ENCODE measurements around the gene MRPL10.

MRPL10 gene

DNA sequence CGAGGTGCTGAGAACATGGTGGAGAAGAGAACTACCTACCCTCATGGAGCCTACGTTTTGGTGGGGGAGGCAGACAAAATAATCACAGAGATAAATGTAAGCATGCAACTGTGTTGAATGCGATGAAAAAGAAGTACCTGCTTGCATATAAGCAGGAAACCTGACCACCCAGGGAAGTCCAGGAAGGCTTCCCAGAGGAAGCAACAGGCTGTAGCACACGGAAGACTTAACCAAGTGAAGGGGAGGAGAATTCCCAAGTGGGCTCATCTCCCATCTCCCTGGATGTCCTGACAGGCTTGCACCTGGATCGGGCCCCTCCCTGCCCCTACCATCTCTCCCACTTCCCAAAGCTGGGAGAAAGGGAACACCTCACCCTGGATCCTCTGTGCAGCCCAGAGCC is 7.7 kb upstream of the MRPL10 start:
- DNase-seq, result no peak

DNA sequence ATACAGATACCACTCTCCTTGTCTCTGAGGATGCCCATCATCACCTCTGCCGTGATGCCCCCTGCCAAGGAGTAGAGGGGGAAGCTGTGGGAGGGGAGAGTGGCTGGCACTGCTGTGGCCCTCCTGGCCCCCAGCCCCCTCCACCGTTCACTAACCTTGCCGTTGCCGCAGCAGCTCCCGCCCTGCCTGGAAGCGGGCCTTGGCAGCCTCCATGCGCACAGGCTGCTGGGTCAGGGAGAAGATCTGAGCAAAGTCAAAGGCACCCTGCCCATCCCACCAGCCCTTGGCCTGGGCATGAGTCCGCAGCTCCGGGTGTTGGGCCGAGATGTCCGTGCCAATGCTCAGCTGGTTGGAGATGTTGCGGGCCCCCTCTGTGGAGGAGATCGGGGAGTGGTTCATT is 7.3 kb upstream of the MRPL10 start:
- no peak for DNase-seq

DNA sequence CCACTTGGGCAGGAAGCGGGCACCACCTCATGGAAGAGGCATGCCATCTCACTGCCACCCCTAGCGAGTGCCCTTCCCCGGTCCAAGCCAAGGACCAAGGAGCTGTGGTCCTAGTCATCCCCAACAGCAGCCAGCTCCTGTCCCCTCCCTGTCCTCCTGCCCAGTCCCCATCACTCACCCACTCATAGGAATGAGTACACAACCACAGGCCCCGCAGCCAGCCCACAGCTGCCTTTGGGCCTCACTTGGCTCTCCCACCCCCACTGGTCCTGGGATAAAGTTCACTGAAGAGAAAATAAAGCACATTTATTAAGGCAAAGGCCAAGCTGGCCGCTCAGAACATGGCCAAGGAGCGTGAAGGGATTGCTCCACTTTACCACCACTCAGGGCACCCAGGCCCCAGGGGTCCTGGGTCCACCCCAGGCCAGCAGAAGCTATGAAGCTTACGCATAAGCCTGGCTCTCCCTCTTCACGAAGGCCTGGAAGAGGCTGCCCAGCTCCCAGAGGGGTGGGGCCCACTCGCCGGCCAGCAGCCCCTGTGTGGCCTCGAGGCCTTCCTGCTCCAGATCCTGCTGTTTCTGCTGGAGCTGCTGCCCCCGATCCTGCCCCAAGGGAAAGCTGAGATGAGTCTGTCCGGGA is 6.2 kb upstream of the MRPL10 start:
- no peak for DNase-seq

DNA sequence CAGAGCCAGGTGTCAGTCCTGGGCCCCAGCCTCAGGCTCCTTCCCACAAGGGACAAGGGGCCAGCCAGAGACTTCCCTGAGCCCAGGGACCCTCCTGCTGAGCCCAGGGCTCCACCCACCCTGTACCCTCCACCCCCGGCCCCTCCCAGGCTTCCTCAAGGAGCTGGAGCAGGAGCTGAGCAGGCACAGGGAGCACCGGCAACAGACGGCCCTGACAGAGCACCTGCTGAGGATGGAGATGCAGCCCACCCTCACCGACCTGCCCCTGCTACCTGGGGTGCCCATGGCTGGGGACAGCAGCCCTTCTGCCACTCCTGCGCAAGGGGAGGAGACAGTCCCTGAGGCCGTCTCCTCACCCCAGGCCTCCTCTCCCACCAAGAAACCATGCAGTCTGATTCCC is 5.3 kb upstream of the MRPL10 start:
- no peak for DNase-seq

DNA sequence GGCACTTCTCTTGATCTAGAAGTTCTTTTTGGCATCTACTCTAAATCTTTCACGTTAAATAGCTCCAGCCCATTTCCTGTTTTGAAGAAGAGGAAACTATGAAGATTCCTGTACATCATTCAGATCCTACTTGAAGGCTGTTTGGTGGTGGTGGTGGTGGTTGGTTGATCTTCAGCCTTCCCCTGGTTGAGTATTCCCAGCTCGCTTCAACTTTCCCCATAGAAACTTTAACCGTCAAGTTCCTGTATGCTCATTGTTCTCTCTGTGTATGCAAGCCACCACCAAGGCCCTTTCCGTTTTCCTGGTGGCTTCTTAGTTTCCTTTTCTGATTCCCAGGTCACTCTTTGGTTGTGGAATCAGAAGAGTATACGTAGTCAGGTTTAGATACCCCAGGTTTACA is 3.4 kb upstream of the MRPL10 start:
- DNase-seq, result no peak

DNA sequence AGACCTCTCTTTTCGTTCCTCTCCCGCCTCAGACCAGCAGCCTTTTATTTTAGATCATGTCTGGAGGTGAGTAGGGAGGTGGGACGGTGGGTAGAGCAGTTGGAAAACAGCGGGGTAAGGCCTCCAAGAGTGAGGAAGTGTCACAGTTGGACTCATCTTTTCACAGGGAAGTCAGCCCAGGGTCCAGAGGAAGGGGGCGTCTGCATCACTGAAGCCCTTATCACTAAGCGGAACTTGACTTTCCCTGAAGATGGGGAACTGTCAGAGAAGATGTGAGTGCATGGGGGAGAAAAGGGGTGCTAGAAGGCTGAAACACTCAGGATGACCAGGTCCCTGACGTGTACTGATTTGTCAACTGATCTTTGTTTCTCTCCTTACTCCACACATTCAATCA is 590 bp upstream of the MRPL10 start:
- peak in 1 of 2 donors; percentile 33 for DNase-seq

DNA sequence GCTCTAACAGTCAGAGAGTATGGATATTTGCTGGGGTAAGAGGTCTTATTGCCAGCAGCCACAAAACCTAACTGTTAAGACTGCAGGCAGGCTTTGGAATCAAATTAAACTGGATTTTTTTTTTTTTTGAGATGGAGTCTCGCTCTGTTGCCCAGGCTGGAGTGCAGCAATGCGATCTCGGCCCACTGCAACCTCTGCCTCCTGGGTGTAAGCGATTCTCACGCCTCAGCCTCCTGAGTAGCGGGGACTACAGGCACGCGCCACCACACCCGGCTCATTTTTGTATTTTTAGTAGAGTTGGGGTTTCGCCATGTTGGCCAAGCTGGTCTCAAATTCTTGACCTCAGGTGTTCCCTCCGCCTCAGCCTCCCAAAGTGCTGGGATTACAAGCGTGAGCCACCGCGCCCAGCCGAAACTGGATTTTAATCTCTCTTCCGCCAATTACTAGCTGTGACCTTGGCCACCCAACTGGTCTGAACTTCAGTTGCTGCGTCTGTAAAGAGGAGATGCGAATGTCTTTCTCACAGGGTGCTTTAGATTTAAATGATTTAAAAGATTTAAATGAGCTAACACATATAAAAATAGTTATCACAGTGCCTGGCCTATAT is 842 bp downstream of the MRPL10 start:
- no peak for DNase-seq

DNA sequence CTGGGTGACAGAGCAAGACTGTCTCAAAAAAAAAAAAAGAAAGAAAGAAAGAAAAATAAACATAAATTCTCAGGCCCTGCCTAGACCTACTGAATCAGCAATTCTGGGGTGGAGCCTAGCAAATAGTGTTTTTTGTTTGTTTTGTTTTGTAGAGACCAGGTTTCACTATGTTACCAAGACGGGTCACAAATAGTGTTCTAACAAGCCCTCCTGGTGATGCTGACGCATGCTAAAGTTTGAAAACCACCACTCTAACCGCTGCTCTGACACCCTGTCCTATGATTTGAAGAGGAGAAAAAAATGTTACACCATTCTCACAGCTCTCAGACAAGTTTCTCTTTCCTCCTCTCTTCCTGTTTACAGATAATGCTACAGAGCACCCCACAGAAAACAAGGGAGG is 1.5 kb downstream of the MRPL10 start:
- DNase-seq, result peak; percentile 85 to 93

DNA sequence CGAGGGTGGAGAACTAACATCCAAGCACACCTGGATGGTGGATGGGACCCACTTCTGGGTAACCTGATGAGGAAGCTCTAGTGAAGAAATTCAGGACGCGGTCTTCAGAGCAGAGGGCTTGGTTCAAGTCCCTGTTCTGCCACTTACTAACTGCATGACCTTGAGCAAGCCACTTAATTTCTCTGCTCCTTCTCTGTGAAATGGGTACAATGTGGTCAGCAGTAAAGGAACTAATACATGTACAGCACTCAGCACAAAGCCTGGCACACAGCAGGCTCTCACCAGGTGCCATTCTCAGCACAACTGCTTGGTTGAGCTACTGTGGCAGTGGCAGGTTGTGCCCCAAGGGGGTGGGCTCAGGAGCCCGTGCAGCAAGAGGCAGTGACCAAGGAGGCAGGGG is 7.8 kb downstream of the MRPL10 start:
- DNase-seq, result no peak

DNA sequence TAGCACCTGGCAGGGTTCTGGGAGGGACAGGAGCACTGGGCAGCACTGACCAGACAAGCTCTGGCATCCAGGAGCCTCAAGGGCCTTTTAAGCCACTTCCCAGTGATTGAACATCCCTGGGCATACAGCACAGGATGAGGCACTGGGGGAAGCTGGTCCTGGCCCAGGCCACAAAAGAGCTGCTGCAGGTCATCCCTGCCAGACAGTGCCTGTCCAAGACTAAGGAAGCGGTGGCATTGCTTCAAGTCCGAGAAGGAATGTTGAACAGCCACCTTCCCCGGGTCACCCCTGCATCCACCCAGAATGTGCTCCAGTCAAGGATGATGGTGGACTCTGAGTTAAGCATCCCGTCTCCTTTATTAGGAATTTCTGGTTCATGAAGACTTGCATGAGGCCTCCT is 8.6 kb downstream of the MRPL10 start:
- no peak for DNase-seq

DNA sequence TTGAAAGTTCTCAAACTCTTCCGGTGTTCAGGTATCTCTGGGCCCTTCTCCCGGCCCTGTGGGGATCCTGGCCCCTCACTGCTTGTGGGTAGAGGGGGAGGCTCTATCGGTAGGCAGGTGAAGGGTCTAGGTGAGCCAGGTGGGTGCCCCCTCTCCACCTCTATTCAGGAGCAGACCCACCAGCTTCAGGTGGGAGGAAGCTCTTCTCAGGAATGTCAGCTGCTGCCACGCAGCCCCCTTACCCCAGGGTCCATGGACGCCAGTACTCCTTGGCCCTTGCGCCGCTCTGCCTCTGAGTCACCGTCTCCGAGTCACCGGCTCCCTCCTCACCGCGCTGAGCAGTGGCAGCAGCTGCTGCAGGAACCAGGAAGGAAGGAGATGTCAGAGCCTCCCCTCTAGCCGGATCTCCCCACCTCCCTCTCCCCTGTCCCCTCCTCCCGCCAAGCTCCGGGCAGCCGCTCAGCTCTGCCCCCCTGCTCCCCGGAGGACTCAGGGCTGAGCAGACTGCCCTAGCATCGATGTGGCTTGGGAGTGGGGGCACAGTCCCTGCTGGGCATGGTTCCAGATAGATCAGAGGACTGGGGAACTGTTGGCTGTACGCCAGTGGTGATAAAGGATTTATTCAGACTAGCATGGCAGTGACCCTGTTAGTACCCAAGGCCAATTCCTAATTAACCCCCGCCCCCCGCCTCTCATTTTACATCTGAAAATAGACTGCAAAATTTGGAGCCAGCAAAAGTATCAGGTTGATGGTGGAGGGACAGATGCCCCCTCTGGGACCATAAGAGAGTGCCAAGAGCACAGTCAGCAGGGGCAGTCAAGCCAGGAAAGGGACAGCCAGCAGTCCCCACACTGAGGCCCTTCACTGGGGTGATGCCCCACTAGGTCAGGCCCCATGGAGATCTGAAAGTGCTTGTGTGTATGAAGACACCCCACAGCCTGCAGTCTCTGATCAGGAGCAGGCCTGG is 9.6 kb downstream of the MRPL10 start, which contains the start of gene OSBPL7:
Gene OSBPL7 (minus strand): TSS at position 371 of the 968 bp plus-strand sequence. CDS start 1,516 bp downstream, outside the sequence.
- peak; percentile 87 for DNase-seq

DNA sequence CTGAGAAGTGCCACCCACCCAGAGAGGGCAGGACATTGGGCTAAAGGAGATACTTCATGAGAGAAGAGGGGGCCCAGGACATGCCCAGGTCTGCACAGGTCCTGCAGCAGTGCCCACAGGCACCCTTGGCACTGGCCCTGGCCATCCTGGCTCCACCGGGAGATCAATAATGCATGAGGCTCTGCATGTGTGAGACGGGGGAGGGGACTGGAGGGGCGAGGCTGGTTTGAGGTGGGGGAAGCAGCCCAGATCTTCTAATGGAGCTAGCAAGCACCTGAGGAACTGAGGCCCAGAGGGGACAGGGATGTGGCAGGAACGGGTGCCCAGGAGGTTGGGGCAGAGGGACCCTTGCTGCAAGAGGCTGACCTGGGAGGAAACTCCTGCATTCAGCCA is 10.3 kb downstream of the MRPL10 start:
- no peak for DNase-seq

DNA sequence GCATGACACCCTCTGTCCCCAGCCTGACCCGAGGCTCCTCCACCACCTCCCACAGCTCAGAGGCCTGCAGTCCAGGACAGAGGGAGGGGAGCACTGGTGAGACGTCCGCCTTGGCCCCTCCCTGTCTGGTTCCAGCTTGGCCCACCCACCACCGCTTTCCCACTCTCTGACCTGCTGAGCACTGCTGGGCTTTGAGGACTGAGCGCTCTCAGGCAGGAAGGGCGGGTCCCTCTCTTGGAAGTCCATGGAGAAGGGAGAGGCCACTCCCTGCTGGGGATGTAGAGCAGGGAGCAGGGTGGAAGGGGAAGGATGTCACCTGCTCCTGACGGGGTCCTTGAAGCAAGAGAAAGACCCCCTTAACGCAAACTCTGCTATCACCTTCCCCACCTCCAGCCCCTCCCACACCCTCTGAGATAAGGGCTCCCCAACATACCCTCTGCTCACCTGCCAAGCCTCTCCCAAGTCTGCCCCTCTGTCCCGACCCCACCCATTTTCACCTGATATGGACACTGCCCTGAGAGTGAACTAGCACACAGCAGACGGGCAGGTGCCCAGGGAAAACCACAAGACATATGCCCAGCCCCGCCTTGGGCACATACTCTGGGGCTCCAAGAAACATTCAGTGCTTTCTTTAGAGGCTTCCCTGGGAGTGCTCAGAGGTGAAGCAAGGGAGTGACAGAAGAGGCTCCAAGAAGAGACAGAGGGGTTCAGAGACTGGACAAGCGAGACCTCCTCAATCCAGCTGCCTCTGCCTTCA is 11.1 kb downstream of the MRPL10 start:
- no peak for DNase-seq

DNA sequence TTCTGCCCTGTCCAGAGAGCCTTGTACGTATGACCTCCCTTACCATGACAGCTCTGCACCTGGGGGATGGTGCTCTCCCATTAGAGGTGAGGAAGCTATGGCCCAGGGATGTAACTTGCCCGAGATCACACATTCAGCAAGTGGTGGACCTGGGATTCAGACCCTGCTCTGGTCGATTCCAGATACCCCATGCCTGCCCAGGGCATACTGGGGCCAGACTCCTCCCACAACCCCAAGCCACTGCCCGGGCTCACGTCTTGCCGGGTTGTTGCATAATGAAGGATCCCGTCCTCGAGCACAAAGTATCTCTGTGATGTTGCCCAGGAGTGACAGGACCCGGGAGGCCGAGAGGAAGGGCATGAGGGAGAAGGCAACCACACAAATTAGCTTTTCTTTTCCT is 11.9 kb downstream of the MRPL10 start:
- no peak for DNase-seq

DNA sequence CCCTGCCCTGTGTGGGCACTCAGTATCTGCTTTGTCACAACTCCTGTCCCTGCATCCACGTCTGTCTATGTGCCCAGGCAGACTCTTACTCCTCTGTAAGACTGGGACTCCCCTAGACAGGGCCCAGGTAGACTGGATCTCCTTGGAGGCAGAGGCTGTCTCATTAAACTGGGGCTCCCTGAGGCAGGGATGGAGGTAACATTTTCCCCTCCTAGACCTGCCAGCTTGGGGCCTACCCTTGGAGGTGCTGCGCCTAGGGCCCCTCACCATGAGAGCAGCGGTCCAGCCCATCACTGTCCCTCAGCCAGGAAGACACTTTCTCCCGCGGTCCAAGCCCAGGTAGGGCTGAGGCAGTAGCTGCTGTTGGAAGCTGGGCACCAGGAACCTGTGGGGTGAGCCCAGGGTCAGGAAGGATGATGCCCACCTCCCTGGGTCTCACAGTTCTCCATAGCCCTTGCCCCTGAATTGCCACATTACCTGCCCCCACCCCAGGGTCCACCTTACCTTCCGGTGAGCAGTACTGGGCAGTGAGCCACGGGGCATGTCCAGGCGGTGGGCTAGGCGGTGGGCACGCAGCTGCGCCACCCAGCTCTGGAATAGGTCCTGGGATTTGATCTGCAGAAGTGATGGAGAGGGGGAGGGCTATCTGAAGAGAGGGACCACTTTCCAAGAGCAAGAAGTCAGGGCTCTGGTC is 13.2 kb downstream of the MRPL10 start:
- DNase-seq, result no peak

DNA sequence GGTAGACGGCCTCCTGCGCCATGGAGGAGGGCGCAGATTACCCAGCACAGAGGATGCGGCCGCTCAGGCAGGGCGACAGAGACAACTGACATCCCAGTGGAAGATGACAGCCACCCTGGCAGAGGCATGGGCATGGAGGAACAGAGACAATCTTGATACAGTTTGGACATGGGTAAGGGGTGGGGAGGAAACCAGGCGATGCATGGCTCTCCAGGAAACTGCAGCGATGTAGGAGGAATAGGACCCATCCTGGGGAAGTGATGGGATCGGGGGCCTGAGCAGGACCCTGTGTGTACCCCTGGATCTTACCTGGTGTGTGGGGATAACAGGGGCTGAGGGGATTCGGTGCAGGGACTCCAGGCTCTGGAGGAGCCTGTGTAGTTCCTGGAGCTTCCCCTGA is 14.4 kb downstream of the MRPL10 start:
- no peak for DNase-seq

DNA sequence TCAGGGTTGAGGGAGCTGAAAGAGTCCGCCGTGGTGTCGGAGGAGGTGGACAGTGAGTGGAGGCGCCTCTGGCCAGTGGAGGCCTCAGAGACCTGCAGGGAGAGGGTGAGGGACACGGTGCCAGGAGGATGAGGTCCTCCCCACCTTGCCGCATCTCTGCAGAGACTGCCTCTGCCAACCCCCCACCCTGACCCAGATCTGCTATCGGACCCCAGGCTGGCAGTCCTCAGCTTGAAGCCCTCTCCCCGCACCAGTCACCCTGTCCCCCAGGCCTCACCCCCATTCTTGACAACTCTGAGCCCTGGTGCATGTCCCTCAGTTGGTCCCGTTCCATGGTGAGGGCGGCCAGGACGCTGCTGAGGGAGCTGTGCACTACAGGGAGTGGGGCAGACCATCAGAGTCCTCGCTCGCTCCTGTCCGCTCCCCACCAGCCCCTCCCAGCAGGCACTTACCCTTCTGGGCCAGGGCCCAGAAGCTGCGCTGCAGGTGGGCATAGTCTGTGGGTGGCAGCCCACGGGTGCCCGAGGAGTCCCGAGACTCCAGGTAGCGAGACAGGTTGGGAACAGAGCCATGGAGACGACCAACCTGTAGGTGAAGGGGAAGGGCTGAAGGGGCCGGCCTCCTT is 15.1 kb downstream of the MRPL10 start:
- DNase-seq, result no peak

DNA sequence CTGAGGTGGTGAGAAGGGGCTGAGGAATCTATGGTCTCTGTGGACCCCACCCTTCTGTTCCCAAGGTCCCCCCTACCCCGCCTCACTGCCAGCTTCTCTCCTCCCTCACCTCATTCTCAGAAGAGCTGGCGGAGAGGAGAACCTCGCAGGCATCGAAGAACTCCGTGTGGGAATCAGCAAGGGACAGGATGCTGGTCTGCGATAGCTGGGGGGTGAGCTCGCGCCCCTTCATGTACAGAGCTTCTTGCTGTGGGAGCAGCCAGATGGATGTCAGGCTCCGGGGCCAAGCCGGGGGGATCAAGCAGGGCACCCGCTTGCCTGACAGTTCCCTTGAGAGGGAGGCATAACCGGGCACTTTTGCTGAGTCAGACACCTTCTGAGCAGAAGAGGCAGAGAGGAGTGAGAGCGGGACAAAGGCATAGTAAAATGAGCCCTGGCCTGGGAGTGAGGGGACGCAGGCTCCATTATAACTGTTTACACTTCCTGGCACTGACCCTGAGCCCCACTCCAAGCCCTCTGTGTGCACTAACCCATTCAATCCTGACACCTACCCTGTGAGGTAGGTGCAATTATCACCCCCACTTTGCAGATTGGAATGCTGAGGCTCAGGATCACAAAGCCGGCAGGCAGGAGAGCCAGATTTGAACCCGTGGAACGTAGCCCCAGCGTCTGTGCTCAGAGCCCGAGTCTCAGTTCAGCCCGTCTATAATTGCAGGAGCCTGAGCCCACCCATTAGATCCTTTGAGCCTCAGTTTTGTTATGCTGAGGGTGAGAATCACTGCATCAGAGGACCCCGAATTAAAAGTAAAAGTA is 16.0 kb downstream of the MRPL10 start:
- no peak for DNase-seq

DNA sequence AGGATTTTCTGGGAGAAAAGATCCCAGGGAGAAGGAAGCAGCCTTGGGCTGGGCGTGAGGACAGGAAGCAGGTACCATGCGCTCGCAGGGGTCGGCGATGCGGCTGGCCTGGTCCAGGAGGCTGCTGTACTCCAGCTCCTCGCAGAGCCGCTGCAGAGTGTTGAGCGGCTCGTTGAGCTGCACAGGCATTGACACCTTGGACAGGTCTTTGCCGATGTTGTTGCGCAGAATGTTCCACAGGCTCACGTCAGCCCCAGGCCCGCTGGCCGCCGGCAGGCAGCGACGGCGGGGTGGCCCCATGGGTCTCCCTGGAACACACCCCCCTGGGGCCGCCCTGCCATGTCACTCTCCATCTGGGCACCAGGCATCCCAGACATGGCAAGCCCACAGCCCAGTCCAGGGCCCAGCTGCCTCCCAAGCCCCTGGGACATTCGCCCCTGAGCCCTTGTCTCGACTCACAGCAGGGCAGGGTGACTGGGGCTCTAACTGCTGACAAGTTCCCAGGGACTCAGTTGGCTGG is 17.8 kb downstream of the MRPL10 start:
- DNase-seq, result no peak

DNA sequence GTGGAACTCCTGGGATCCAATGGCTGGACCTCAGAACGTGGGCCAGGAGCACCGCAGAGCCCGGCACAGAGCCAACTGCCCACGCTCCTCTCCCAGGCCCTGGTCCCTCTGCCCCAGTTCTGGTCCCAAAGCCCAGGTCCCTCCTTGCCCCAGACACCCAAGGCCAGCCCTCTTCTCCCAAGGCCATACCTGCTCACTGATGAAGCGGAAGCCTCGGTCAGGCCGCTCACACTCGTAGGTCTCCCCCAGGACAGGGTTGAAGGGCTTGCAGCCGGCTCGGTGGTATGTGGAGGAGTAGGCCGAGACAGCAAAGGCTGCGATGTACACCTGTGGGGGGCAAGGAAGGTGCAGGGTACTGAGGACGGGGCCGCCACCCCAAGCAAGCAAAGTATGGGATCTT is 18.3 kb downstream of the MRPL10 start:
- no peak for DNase-seq

All from CD4-positive, alpha-beta T cell treated with Interleukin-4 for 1 hour (primary cell).